SK-N-SH treated with all-trans-retinoic acid at 6 μM for 48 hours (cell line): Measurements from ENCODE around the gene RASAL2.
"Not testable (repeated sequence)": the region's sequence is repeated elsewhere in the genome, so short reads cannot be mapped to it uniquely, and the experiment has no call there.

Experiments used
- ATAC-seq: fragments of 200-7000 bp; cut with Tn5 transposase; 3 replicates; pipeline ENCODE4 v1.9.1; 2020; ENCODE audit warnings: mild to moderate bottlenecking, moderate library complexity
- CSDC2 ChIP-seq: fragments of 250-450 bp; sonication (Bioruptor Pico); IDR thresholded peaks from 2 replicates; pipeline ENCODE4 v1.5.0; 2020; ENCODE audit warnings: mild to moderate bottlenecking, moderate library complexity
- ESRRG ChIP-seq: fragments of 250-450 bp; sonication (Bioruptor Pico); IDR thresholded peaks from 2 replicates; pipeline ENCODE4 v1.6.1; 2021; ENCODE audit warnings: mild to moderate bottlenecking
- OSR1 ChIP-seq: fragments of 250-450 bp; sonication (Bioruptor Pico); IDR thresholded peaks from 2 replicates; pipeline ENCODE4 v1.8.0; 2022; ENCODE audit warnings: moderate library complexity, mild to moderate bottlenecking, inconsistent platforms
- PATZ1 ChIP-seq: fragments of 250-450 bp; sonication (Bioruptor Pico); IDR thresholded peaks from 2 replicates; pipeline ENCODE4 v1.8.0; 2020; ENCODE audit warnings: mild to moderate bottlenecking, moderate library complexity, borderline replicate concordance
- PPARA ChIP-seq: fragments of 250-450 bp; sonication (Bioruptor Pico); IDR thresholded peaks from 2 replicates; pipeline ENCODE4 v1.5.0; 2020; ENCODE audit warnings: mild to moderate bottlenecking, borderline replicate concordance
- RARB ChIP-seq: fragments of 250-450 bp; sonication (Bioruptor Pico); IDR thresholded peaks from 2 replicates; pipeline ENCODE4 v1.8.0; 2021; ENCODE audit warnings: mild to moderate bottlenecking, moderate library complexity
- SNAI2 ChIP-seq: fragments of 250-450 bp; sonication (Bioruptor Pico); IDR thresholded peaks from 2 replicates; pipeline ENCODE4 v1.5.0; 2020; ENCODE audit warnings: mild to moderate bottlenecking, moderate library complexity
- TCF4 ChIP-seq: fragments of 250-450 bp; sonication (Bioruptor Pico); IDR thresholded peaks from 2 replicates; pipeline ENCODE4 v1.8.0; 2021; ENCODE audit warnings: mild to moderate bottlenecking, moderate library complexity, borderline replicate concordance
- TOX ChIP-seq: fragments of 250-450 bp; sonication (Bioruptor Pico); IDR thresholded peaks from 2 replicates; pipeline ENCODE4 v1.8.0; 2021; ENCODE audit warnings: mild to moderate bottlenecking, moderate library complexity, borderline replicate concordance
- ZC3H10 ChIP-seq: fragments of 250-450 bp; sonication (Bioruptor Pico); IDR thresholded peaks from 2 replicates; pipeline ENCODE4 v1.5.1; 2021; ENCODE audit warnings: mild to moderate bottlenecking, moderate library complexity
- ZFP3 ChIP-seq: fragments of 250-450 bp; sonication (Bioruptor Pico); IDR thresholded peaks from 2 replicates; pipeline ENCODE4 v1.5.0; 2020; ENCODE audit warnings: mild to moderate bottlenecking, moderate library complexity
- ZFP30 ChIP-seq: fragments of 450-650 bp; formaldehyde crosslinking; IDR thresholded peaks from 2 replicates; pipeline ENCODE4 v1.5.0; 2022; ENCODE audit warnings: mild to moderate bottlenecking, moderate library complexity
- ZNF70 ChIP-seq: fragments of 450-650 bp; formaldehyde crosslinking; IDR thresholded peaks from 2 replicates; pipeline ENCODE4 v1.5.0; 2020; ENCODE audit warnings: mild to moderate bottlenecking, moderate library complexity
- ZNF8 ChIP-seq: fragments of 450-650 bp; formaldehyde crosslinking; IDR thresholded peaks from 2 replicates; pipeline ENCODE4 v1.5.0; 2020; ENCODE audit warnings: mild to moderate bottlenecking, moderate library complexity
- TF ChIP-seq, protein P1 (sequence below): fragments of 250-450 bp; sonication (Bioruptor Pico); IDR thresholded peaks from 2 replicates; pipeline ENCODE4 v1.5.1; 2021; ENCODE audit warnings: mild to moderate bottlenecking, moderate library complexity

RASAL2 gene

DNA sequence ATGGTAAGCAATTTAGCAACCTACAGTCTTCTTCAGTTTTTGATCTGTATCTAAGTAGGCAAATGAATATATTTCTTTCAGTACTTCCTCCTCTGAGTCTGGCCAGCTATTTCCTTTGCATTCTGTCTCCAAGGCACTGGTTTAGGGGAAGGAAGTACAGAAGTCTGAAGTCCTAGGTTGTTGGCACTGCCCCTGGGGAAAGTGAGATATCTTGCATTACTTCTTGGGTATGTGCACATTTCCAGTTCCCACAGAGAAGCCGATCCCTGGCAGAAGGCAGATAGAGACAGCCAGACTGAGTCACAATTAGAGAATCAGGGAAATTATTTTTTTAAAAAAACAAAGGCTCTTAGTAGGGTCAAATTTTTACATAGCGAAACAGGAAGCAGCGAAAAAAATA is 98.8 kb downstream of the RASAL2 start (continued):
- no peak for TF ChIP-seq PATZ1 (CRISPR knock-in tag)
- TF ChIP-seq CSDC2 (CRISPR knock-in tag) = no peak
- TF ChIP-seq, all 23 proteins: peak for 0

DNA sequence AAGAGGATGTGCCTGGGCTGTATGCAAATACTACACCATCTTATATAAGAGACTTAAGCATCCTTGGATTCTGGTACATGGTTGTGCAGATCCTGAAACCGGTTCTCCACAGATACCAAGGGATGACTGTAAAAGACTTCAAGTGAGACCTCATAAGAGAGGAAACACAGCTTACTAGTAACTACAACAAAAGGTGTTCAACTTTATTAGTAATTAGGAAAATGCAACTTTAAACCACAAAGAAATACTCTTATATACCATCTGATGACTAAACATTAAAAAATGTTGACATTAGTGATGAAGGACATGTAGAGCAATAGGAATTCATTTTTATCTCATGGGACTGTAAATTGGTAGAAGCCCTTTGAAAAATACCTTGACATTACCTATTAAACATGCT is 102.7 kb downstream of the RASAL2 start:
- ATAC-seq = no peak
- TF ChIP-seq TOX (CRISPR knock-in tag) = no peak
- no peak for TF ChIP-seq TCF4 (CRISPR knock-in tag)
- TF ChIP-seq ZNF70 (CRISPR knock-in tag) = no peak
- TF ChIP-seq ZFP3 (CRISPR knock-in tag) = no peak
- TF ChIP-seq, protein P1, sequence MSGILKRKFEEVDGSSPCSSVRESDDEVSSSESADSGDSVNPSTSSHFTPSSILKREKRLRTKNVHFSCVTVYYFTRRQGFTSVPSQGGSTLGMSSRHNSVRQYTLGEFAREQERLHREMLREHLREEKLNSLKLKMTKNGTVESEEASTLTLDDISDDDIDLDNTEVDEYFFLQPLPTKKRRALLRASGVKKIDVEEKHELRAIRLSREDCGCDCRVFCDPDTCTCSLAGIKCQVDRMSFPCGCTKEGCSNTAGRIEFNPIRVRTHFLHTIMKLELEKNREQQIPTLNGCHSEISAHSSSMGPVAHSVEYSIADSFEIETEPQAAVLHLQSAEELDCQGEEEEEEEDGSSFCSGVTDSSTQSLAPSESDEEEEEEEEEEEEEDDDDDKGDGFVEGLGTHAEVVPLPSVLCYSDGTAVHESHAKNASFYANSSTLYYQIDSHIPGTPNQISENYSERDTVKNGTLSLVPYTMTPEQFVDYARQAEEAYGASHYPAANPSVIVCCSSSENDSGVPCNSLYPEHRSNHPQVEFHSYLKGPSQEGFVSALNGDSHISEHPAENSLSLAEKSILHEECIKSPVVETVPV (CRISPR knock-in tag) = no peak
- TF ChIP-seq SNAI2 (CRISPR knock-in tag) = no peak

DNA sequence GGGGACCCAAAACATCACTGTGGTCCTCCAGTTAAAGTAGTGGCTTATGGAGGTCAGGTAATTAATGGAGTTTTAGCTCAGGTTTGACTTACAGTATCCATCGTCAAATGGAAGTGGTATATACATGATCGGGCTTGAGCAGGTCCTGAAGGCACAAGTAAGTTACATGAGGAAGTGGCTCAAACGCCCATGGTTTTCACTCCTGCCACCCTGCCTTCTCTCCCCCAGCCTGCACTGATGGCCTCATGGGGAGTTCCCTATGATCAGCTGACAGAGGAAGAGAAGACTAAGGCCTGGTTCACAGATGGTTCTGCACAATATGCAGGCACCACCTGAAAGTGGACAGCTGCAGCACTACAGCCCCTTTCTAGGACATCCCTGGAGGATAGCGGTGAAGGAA is 108.2 kb downstream of the RASAL2 start:
- not testable (repeated sequence) for ATAC-seq

DNA sequence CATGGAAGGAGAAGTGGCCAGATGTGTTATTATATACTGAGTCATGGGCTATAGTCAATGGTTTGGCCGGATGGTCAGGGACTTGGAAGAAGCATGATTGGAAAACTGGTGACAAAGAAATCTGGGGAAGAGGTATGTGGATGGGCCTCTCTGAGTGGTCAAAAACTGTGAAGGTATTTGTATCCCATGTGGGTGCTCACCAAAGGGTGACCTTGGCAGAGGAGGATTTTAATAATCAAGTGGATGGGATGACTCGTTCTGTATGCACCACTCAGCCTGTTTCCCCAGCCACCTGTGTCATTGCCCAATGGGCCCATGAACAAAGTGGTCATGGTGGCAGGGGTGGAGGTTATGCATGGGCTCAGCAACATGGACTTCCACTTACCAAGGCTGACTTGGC is 108.6 kb downstream of the RASAL2 start:
- not testable (repeated sequence) for ATAC-seq

DNA sequence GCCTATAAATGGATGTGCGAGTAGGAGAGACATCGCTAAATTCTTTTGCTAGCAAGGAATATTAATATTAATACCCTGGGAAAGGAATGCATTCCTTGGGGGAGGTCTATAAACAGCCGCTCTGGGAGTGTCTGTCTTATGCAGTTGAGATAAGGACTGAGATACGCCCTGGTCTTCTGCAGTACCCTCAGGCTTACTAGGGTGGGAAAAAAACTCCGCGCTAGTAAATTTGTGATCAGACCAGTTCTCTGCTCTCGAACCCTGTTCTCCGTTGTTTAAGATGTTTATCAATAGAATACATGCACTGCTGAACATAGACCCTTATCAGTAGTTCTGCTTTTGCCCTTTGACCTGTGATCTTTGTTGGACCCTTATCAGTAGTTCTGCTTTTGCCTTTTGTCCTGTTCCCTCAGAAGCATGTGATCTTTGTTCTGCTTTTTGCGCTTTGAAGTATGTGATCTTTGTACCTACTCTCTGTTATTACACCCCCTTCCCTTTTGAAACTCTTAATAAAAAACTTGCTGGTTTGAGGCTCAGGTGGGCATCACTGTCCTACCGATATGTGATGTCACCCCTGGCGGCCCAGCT is 114.5 kb downstream of the RASAL2 start:
- not testable (repeated sequence) for ATAC-seq

DNA sequence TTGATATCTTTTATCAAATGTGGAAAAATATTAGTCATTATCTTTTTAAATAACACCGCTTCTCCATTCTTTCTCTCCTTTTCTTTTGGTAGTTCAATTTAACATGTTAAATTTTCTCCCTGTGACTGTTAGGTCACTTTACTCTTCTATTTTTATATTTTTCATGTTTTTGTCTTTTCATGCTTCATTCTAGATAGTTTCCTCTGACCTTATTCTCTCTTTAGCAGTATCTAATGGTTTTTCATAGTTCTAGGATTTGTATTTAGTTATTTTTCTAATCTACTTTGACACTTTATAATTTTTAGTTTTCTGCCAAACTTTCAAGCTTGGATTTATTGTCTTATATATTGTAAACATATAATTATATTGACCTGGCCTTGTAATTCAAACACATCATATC is 116.0 kb downstream of the RASAL2 start:
- TF ChIP-seq ZFP30 (CRISPR knock-in tag) (peak; percentile 96), PPARA (CRISPR knock-in tag) (no peak)
- ATAC-seq = no peak

GRCh38 chr1:178218550-178218949 is 124.6 kb downstream of the RASAL2 start:
- ATAC-seq = no peak
- TF ChIP-seq ZNF8 (no peak), PPARA (CRISPR knock-in tag) (no peak)

DNA sequence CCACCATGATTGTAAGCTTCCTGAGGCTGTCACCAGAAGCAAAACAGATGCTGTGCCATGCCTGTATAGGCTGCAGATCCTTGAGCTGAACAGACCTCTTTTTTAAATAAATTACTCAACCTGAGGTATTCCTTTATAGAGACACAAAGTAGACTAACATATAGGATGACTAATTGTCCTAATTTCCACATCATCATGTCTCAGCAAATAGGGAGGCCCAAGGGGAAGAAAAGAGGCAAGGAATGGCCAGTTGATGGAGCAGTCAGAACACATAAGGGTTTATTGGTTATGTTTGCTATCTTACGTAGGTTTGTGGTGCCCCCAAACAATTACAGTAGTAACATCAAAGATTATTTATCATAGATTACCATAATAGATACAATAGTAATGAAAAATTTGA is 126.2 kb downstream of the RASAL2 start:
- no peak for TF ChIP-seq CSDC2 (CRISPR knock-in tag)
- TF ChIP-seq ZNF8 = no peak
- no peak for TF ChIP-seq RARB (CRISPR knock-in tag)
- no peak for ATAC-seq

GRCh38 chr1:178223289-178223688 is 129.4 kb downstream of the RASAL2 start:
- TF ChIP-seq OSR1 (CRISPR knock-in tag) (no peak), CSDC2 (CRISPR knock-in tag) (no peak), TOX (CRISPR knock-in tag) (no peak), TCF4 (CRISPR knock-in tag) (no peak), ZNF70 (CRISPR knock-in tag) (no peak), ZC3H10 (CRISPR knock-in tag) (no peak), ESRRG (no peak), ZNF8 (no peak), PATZ1 (CRISPR knock-in tag) (no peak)
- TF ChIP-seq, all 23 proteins: peak for 0
- no peak for ATAC-seq
